Stimulated activated naive CD8-positive, alpha-beta T cell treated with anti-CD3 and anti-CD28 coated beads, Interleukin-15, Interleukin-2, amounts not matched to agents 100 ng/mL and 50 ng/mL, for 24 hours (primary cell): ENCODE data around the gene CHCT1.
"Not testable (repeated sequence)": the region's sequence is repeated elsewhere in the genome, so short reads cannot be mapped to it uniquely, and the experiment has no call there.

ENCODE experiments used
- H3K27ac Mint-ChIP-seq: one replicate; pipeline ENCODE4 v1.8.0; 2021; ENCODE audit warnings: mild to moderate bottlenecking, mixed read lengths
- H3K27me3 Mint-ChIP-seq: one replicate; pipeline ENCODE4 v1.8.0; 2021; ENCODE audit warnings: mixed read lengths
- H3K36me3 Mint-ChIP-seq: one replicate; pipeline ENCODE4 v1.8.0; 2021; ENCODE audit warnings: low read depth, mixed read lengths
- H3K4me1 Mint-ChIP-seq: one replicate; pipeline ENCODE4 v1.8.0; 2021; ENCODE audit warnings: low read depth, mixed read lengths
- H3K4me3 Mint-ChIP-seq: one replicate; pipeline ENCODE4 v1.8.0; 2021; ENCODE audit warnings: mild to moderate bottlenecking, mixed read lengths
- H3K9me3 Mint-ChIP-seq: one replicate; pipeline ENCODE4 v1.8.0; 2021; ENCODE audit warnings: mixed read lengths

The CHCT1 gene

GRCh38 chr17:60419875-60420274 lies 2.4 kb upstream of the CHCT1 start:
- not testable (repeated sequence) for H3K4me3 Mint-ChIP-seq, H3K9me3 Mint-ChIP-seq, H3K36me3 Mint-ChIP-seq, H3K27ac Mint-ChIP-seq, H3K27me3 Mint-ChIP-seq, H3K4me1 Mint-ChIP-seq

DNA sequence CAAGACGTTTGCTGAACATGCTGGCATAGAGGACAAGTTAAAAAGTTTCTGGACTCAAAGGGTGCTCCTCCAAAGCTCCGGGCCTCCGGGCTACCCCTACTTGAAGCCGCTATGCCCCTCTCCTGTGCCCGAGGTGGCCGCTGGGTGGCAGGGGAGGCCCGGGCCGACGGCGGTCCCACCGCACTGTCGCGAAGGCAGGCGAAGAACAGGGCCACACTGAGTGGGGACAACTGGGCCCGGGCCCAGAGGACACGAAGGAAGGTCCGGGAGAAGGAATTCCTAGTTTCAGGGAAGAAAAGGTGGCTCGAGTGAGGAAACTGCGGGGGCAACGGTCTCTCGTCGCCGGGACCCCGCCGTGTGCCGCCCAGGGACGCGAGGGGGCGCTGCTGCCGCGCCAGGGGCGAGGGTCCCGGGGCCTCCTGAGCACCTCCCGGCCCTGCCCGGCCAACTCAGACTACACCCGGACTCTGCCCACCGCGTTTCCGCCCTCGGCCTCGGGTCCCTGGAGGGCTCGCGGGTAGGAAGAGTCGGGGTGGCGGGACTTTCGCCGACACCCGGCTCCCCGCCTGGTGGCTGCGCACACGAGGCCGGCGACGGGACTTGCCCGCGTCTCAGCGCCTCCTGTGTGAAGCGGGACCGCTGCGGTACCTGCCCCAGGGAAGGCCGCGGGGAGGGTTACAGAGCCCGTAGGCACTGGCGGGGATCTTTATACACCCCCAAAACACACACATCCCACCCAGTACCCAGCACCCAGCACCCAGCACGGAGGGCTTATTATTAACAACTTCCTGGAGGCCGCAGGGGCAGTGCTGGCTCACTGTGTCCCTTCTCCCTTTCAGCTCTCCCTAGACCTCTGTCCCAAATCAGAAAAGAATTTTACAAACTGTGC lies 772 bp upstream of the CHCT1 start:
- H3K9me3 Mint-ChIP-seq: no peaks in the 10 kb centered on the region
- peaks cover 10% of the 10 kb centered on the region for H3K4me1 Mint-ChIP-seq
- peak overlapping the region; percentile 74 for H3K4me3 Mint-ChIP-seq
- H3K27ac Mint-ChIP-seq: peak overlapping the region; percentile 76
- H3K27me3 Mint-ChIP-seq: no peaks in the 10 kb centered on the region
- no peaks in the 10 kb centered on the region for H3K36me3 Mint-ChIP-seq

GRCh38 chr17:60423865-60424264 lies 1.6 kb downstream of the CHCT1 start:
- Mint-ChIP-seq H3K4me1 (peaks cover 10% of the 10 kb centered on the region), H3K9me3 (no peaks in the 10 kb centered on the region), H3K4me3 (no peak overlapping the region), H3K27me3 (no peaks in the 10 kb centered on the region), H3K27ac (no peak overlapping the region), H3K36me3 (no peaks in the 10 kb centered on the region)

- Mint-ChIP-seq H3K4me3 (no peak overlapping the region), H3K4me1 (peaks cover 10% of the 10 kb centered on the region), H3K36me3 (no peaks in the 10 kb centered on the region), H3K9me3 (no peaks in the 10 kb centered on the region), H3K27ac (no peak overlapping the region), H3K27me3 (no peaks in the 10 kb centered on the region)
These were observed 3.3 kb downstream of the CHCT1 start for GRCh38 chr17:60425626-60426025.

DNA sequence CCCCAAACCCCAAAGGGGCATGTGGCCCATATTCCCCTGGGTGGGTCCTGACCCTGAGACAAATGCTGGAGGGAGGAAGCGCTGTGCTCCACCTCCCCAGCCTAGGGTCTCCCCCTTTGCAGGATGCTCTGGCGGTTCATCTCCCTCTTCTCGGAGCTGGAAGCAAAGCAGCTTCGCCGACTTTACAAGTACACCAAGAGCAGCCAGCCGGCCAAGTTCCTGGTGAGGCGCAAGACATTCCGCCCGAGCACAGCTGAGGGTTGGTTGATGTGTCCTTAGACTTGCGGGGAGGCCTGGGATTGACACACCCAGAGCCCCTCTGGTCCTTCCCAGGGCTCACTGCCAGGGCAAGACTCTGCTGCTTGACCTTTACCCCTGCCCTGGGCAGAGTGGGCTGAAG lies 4.3 kb downstream of the CHCT1 start:
- no peak overlapping the region for H3K4me3 Mint-ChIP-seq
- H3K27ac Mint-ChIP-seq: no peak overlapping the region
- H3K9me3 Mint-ChIP-seq: no peaks in the 10 kb centered on the region
- no peaks in the 10 kb centered on the region for H3K36me3 Mint-ChIP-seq
- H3K27me3 Mint-ChIP-seq: no peaks in the 10 kb centered on the region
- peaks cover 4% of the 10 kb centered on the region for H3K4me1 Mint-ChIP-seq

DNA sequence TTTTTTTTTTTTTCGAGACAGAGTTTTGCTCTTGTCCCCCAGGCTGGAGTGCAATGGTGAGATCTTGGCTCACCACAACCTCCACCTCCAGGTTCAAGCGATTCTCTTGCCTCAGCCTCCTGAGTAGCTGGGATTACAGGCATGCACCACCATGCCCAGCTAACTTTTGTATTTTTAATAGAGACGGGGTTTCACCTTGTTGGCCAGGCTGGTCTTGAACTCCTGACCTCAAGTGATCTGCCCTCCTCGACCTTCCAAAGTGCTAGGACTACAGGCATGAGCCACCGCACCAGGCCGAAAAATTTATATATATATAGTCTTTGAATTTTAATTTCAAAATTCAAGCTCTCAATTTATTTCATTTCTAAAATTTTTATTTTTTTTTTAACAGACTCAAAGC lies 6.2 kb downstream of the CHCT1 start:
- not testable (repeated sequence) for H3K27me3 Mint-ChIP-seq, H3K9me3 Mint-ChIP-seq, H3K36me3 Mint-ChIP-seq, H3K4me3 Mint-ChIP-seq, H3K4me1 Mint-ChIP-seq, H3K27ac Mint-ChIP-seq

DNA sequence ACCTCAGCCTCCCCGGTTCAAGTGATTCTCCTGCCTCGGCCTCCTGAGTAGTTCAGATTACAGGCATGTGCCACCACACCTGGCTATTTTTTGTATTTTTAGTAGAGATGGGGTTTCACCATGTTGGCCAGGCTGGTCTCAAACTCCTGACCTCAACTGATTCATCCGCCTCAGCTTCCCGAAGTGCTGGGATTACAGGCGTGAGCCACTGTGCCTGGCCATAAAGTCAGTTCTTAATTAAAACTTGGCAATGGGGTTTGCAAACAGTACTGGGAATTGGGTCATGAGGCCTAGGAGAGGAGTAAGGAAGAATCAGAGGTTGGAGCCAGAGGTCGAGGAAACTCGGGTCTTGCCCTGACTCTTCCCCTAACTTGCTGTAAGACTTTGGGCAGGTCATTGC lies 8.3 kb downstream of the CHCT1 start:
- H3K4me3 Mint-ChIP-seq, H3K27ac Mint-ChIP-seq, H3K27me3 Mint-ChIP-seq: not testable (repeated sequence)

DNA sequence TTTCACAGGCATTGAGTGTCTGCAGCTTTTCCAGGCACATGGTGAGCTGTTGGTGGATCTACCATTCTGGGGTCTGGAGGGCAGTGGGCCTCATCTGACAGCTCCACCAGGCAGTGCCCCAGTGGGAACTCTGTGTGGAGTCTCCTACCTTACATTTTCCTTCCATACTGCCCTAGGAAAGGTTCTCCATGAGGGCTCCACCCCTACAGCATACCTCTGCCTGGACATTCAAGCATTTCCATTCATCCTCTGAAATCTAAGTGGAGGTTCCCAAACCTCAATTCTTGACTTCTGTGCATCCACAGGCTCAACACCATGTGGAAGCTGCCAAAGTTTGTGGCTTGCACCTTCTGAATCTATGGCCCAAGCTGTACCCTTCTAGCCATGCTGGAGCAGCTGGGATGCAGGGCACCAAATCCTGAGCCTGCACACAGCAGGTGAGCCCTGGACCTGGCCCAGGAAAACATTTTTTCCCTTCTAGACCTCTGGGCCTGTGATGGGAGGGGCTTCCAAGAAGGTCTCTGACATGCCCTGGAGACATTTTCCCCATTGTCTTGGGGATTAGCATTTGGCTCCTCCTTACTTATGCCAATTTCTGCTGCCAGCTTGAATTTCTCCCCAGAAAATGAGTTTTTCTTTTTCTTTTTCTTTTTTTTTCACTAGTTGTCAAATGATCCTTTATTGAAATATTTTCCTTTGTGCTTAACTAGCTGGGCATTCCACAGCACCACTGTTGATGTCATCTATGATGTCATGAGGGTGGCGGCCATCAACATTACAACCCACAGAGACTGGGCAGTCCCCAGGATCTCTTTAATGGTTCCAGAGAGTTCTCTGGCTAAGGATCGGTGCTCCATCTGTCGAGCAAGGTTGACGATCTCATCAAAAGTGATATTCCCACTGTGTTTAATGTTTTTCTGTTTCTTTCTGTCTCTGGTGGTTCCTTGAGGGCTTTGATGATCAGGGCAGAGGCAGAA lies 11.0 kb downstream of the CHCT1 start:
- H3K27ac Mint-ChIP-seq, H3K36me3 Mint-ChIP-seq, H3K27me3 Mint-ChIP-seq, H3K9me3 Mint-ChIP-seq, H3K4me3 Mint-ChIP-seq, H3K4me1 Mint-ChIP-seq: not testable (repeated sequence)

More for the DNA sequence above, 8.3 kb downstream of the CHCT1 start:
- H3K36me3 Mint-ChIP-seq, H3K9me3 Mint-ChIP-seq, H3K4me1 Mint-ChIP-seq: not testable (repeated sequence)

DNA sequence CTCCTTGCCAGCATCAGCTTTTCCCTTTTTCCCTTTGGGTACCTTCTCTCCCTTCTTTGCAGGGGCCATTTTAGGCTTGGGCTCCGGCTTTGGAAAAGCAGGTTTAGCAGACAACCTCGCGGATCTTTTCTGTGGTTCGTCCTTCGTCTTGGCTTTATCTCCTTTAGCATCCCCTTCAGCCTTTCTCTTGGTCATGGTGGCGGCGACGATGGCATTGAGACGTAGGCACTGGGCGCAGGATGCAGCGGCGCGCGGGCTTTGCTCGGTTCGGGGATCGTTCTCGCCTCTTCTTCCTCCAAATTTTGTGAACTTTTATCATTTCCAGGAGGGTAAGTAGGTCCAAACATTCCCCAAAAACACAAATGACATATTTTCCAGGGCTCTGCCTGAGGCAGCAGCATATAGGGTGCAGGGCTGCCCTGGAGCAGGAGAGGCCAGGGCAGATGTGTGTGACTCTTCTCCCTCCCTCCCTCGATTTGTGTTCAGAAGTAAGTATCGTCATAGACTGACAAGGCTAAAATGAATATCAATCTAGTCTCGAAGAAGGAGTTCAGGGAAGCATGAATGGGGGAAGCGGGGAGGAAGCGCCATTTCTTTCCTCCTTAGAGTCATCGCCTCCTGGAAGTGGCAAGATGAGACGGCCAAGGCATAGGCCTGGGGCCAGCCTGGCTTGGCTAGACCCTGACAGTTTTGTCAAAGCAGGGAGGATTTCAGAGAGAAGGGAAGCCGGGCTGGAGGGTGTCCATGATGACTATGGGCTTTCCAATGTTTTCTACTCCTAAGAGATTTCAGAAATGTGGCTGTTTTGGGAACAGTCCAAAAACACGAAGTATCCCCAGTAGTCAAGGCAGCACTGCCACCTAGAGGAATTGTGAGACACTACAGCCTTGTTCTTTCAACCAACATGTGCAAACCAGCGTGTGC lies 13.2 kb downstream of the CHCT1 start:
- H3K36me3 Mint-ChIP-seq: no peaks in the 10 kb centered on the region
- no peak overlapping the region for H3K4me3 Mint-ChIP-seq
- H3K27me3 Mint-ChIP-seq: peaks cover 6% of the 10 kb centered on the region
- no peaks in the 10 kb centered on the region for H3K9me3 Mint-ChIP-seq
- H3K4me1 Mint-ChIP-seq: peaks cover 4% of the 10 kb centered on the region
- no peak overlapping the region for H3K27ac Mint-ChIP-seq

DNA sequence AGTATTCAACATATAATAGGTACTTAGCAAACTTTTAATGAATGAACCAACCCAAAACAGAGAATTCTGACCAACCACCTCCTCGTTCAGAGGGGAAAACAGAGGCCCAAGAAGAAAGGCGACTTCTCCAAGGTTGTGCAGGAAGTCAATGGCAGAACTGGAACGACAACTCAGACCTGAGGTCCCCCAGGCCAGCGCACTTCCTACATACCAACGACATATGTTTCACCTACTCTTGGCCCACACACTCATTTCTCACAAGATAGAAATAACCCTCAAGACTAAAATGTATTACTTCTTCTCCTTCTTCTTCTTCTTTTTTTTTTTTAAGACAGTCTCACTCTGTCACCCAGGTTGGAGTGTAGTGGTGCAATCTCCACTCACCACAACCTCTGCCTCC lies 14.4 kb downstream of the CHCT1 start:
- Mint-ChIP-seq H3K4me1 (peaks cover 4% of the 10 kb centered on the region), H3K36me3 (no peaks in the 10 kb centered on the region), H3K4me3 (no peak overlapping the region), H3K27me3 (peaks cover 6% of the 10 kb centered on the region), H3K27ac (no peak overlapping the region), H3K9me3 (no peaks in the 10 kb centered on the region)

DNA sequence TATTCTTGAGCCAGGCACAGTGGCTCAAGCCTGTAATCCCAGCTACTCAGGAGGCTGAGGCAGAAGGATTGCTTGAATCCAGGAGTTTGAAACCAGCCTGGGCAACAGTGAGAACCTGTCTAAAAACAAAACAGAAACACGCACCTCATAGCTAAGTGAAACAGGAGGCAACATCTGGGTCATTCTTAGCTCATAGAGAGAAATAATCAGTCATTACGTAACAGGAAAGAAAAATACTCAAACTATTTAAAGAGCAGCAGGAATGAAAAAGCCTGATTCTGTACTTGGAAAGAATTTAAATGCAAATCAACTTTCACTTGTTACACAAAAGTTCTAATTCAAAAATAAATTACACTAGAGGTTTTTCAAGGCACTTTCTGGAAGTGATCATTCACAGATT lies 17.2 kb downstream of the CHCT1 start:
- H3K4me3 Mint-ChIP-seq: no peak overlapping the region
- H3K27ac Mint-ChIP-seq: no peak overlapping the region
- peaks cover 4% of the 10 kb centered on the region for H3K4me1 Mint-ChIP-seq
- H3K27me3 Mint-ChIP-seq: peaks cover 6% of the 10 kb centered on the region
- no peaks in the 10 kb centered on the region for H3K36me3 Mint-ChIP-seq
- no peaks in the 10 kb centered on the region for H3K9me3 Mint-ChIP-seq

GRCh38 chr17:60442271-60443173 lies 20.2 kb downstream of the CHCT1 start:
- no peaks in the 10 kb centered on the region for H3K9me3 Mint-ChIP-seq
- no peak overlapping the region for H3K4me3 Mint-ChIP-seq
- no peaks in the 10 kb centered on the region for H3K4me1 Mint-ChIP-seq
- H3K27me3 Mint-ChIP-seq: no peaks in the 10 kb centered on the region
- no peak overlapping the region for H3K27ac Mint-ChIP-seq
- peaks cover 9% of the 10 kb centered on the region for H3K36me3 Mint-ChIP-seq

GRCh38 chr17:60443713-60444112 lies 21.4 kb downstream of the CHCT1 start:
- H3K27me3 Mint-ChIP-seq: no peaks in the 10 kb centered on the region
- H3K9me3 Mint-ChIP-seq: no peaks in the 10 kb centered on the region
- no peak overlapping the region for H3K4me3 Mint-ChIP-seq
- H3K4me1 Mint-ChIP-seq: no peaks in the 10 kb centered on the region
- H3K36me3 Mint-ChIP-seq: peaks cover 17% of the 10 kb centered on the region
- no peak overlapping the region for H3K27ac Mint-ChIP-seq

DNA sequence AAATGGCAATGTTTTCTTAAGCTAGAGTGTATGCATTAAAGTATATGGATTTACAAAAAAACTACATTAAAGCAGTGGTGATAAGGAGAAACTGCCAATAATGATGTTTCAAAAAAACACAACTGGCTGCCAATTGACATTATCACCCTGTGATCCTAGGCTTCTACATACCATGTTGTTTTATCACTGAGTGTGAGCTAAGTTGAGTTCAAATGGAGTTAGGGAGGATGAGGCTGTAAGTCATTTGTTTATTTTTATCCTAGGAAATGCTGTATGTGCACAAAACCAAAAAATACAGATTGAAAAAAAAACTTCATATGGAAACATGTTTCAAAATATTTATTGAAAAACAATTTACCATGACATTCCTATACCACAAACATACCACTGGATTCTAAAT lies 22.9 kb downstream of the CHCT1 start:
- Mint-ChIP-seq H3K27me3 (no peaks in the 10 kb centered on the region), H3K27ac (no peak overlapping the region), H3K36me3 (peaks cover 22% of the 10 kb centered on the region), H3K9me3 (no peaks in the 10 kb centered on the region), H3K4me3 (no peak overlapping the region), H3K4me1 (no peaks in the 10 kb centered on the region)
